ENCODE results near the gene ABHD11. TPM values are rescaled to one million over a fixed set of nuclear protein-coding genes. Genes with fewer than 3 reads are reported as not detected.

The ABHD11 gene
- total RNA-seq, 4 donors from 2014 or later = 6.1 to 7.9 (median 7.2) TPM

DNA sequence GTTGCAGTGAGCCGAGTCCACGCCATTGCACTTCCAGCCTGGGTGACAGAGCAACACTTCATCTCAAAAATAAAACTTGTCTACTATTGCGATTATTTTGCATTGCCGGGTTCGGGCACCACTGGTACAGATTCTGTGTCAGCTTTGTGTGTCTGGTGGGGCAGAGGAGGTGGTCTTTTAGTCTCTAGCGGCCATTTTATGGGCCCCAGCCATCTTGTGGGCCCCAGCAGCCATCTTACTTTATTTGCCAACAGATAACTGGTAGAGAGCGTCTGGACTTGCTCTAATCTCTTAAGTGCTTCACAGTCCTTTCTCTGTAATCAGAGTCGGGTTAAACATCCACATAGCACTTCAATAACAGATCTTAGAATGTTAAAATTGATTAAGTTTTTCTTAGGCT is 50.3 kb downstream of the ABHD11 start:
- H3K4me3 ChIP-seq = no peak overlapping the region
- no peak overlapping the region for H3K27ac ChIP-seq (replicated peaks in 1 of 4)
- no peak for TF ChIP-seq POLR2AphosphoS5 (IDR thresholded peaks at IDR 0.05)
- no peak for TF ChIP-seq EP300 (IDR thresholded peaks at IDR 0.05)
- TF ChIP-seq CTCF (IDR thresholded peaks at IDR 0.05) = no peak
- TF ChIP-seq POLR2A (IDR thresholded peaks at IDR 0.05; ENCODE audit: low read depth) = no peak
- H3K4me1 ChIP-seq = peaks cover 7 to 17% (median 14%) of the 10 kb centered on the region in 4 donors
- intact Hi-C loops (cut with DNase I) = no loop called here
- no peaks in the 10 kb centered on the region for H3K27me3 ChIP-seq
- H3K36me3 ChIP-seq = peaks cover 43 to 69% (median 64%) of the 10 kb centered on the region in 4 donors
- H3K9me3 ChIP-seq = no peaks in the 10 kb centered on the region
- DNase-seq (ENCODE audit: extremely low spot score) = no peak
- 97% methylated on average over 7 of the region's 8 CpGs for WGBS

Small RNA genes lying within 50 kb of the gene (small RNA-seq; reads per million reads assigned to genes)
- gene MIR4284 (0 reads per million in 3 donors), gene RN7SL265P (0 reads per million in 3 donors)

Other genes with a start within 250 kb of the ABHD11 start
- 10 to 100 TPM; 55.3 to 72.2 (median 66.2) TPM for gene BAZ1B, start 216.5 kb downstream of the ABHD11 start, total RNA-seq
- 100 to 1,000 TPM; 107 to 131 (median 109) TPM for gene BCL7B, start 181.1 kb downstream of the ABHD11 start, total RNA-seq
- 10 to 100 TPM; 19.1 to 52.5 (median 38.2) TPM for gene TBL2, start 160.2 kb downstream of the ABHD11 start, total RNA-seq
- gene MLXIPL, start 114.3 kb downstream of the ABHD11 start, total RNA-seq = 10 to 100 TPM in 2 of 4 donors, 1 to 10 TPM in 2; 6.5 to 19.5 (median 10.3) TPM
- 1 to 10 TPM; 2.5 to 7.1 (median 4.0) TPM for gene VPS37D, start 71.0 kb downstream of the ABHD11 start, total RNA-seq
- gene DNAJC30, start 55.3 kb downstream of the ABHD11 start, total RNA-seq = 1 to 10 TPM; 4.5 to 7.5 (median 5.5) TPM
- gene BUD23, start 55.2 kb downstream of the ABHD11 start, total RNA-seq = 10 to 100 TPM; 43.2 to 51.5 (median 48.6) TPM
- 10 to 100 TPM in 2 of 4 donors, 1 to 10 TPM in 2; 7.1 to 16.0 (median 9.6) TPM for gene STX1A, start 19.1 kb downstream of the ABHD11 start, total RNA-seq
- gene CLDN3, start 31.5 kb upstream of the ABHD11 start, total RNA-seq = under 1 TPM in 1 of 4 donors, not detected in 3; 0.80 TPM
- 1 to 10 TPM in 2 of 4 donors, under 1 TPM in 2; 0.42 to 3.1 (median 1.7) TPM for gene CLDN4, start 92.2 kb upstream of the ABHD11 start, total RNA-seq
- gene METTL27, start 103.7 kb upstream of the ABHD11 start, total RNA-seq = 1 to 10 TPM in 3 of 4 donors, under 1 TPM in 1; 0.83 to 4.0 (median 2.8) TPM
- not detected for gene TMEM270, start 122.4 kb upstream of the ABHD11 start, total RNA-seq